ENCODE data around the gene SUGCT. TPM values are rescaled to one million over a fixed set of nuclear protein-coding genes. Genes with fewer than 3 reads are reported as not detected.

The SUGCT gene
- total RNA-seq, 3 donors from 2014 or later: 7.6 to 19.1 (median 10.1) TPM

DNA sequence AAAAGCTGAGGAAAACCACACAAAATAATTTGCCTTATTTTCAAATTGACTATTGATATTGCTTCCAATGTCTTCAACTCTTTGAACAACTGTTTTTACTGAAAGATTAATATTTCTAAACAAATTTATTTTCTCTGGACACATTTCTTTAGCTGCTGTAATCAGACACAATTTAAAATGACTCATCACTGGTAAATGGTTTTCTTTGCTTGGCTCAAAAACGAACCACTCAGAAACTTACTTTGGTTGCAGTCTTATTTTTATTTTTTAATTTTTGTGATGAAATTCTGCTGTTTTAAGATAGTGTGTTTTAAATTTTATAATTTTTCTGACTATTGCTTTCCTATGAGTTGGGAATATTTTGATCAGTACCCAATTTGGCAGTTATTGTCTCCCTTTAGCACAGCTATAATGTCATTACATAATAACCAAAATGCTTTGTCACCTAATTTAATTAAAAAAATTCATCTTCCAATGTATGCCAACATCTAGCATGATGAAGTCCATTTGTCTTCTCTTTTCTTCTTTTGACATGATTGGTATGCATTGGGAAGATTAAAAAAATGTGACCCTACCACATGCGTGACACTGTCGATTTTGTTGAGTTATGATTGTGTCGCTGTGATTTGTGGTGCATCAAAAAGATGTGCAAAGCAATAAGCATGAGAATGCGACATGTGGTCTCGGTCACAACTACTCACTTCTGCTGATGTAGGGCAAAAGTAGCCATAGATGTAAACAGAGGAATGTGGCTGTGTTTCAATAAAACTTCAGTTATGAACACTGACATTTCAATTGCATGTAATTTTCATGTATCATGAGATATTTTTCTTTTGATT, 222.3 kb downstream of the SUGCT start:
- Histone ChIP-seq H3K36me3 (ENCODE audit: low read depth) (no peaks in the 10 kb centered on the region), H3K9me3 (no peaks in the 10 kb centered on the region), H3K4me1 (ENCODE audit: low read depth) (no peaks in the 10 kb centered on the region), H3K4me3 (no peak overlapping the region)
- ATAC-seq (no peak), DNase-seq (no peak)
- intact Hi-C loops (cut with DNase I, micrococcal nuclease): no loop called here
- TF ChIP-seq, protein P1, sequence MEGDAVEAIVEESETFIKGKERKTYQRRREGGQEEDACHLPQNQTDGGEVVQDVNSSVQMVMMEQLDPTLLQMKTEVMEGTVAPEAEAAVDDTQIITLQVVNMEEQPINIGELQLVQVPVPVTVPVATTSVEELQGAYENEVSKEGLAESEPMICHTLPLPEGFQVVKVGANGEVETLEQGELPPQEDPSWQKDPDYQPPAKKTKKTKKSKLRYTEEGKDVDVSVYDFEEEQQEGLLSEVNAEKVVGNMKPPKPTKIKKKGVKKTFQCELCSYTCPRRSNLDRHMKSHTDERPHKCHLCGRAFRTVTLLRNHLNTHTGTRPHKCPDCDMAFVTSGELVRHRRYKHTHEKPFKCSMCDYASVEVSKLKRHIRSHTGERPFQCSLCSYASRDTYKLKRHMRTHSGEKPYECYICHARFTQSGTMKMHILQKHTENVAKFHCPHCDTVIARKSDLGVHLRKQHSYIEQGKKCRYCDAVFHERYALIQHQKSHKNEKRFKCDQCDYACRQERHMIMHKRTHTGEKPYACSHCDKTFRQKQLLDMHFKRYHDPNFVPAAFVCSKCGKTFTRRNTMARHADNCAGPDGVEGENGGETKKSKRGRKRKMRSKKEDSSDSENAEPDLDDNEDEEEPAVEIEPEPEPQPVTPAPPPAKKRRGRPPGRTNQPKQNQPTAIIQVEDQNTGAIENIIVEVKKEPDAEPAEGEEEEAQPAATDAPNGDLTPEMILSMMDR (IDR thresholded peaks at IDR 0.05): no peak

DNA sequence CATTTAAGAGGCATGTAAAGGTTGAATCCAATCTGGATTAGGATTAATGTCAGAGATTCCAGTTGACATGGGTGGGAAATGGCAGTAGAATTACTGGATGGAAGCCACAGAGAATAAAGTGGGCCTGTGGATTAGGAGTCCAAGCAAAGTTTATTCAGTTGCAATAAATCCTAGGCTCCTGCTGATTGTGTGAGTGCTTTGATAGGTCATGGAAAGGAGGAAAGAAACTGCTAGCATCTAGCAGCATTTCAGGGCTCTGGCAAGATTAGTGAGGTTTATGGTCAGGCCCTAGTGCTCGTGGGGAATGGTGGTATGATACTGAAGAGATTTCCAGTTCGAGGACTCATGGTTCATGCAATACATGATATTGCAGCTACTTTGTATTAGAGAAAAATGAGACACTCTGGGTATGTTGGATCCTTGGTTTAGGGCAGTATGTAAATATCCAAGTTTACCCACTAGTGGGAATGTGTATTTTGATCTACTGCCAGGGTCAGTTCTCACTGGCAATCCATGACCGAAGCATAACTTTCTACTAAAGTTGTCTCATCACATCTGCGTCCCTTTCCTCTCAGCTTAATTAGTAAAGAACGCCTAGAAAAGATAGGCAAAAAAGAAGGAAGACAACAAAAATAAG, 235.0 kb downstream of the SUGCT start:
- intact Hi-C loops (cut with DNase I, micrococcal nuclease): no loop called here
- Histone ChIP-seq H3K4me3 (no peak overlapping the region), H3K9me3 (no peaks in the 10 kb centered on the region), H3K36me3 (ENCODE audit: low read depth) (no peaks in the 10 kb centered on the region), H3K4me1 (ENCODE audit: low read depth) (no peaks in the 10 kb centered on the region)
- TF ChIP-seq, protein P1 (IDR thresholded peaks at IDR 0.05): no peak
- DNase-seq (no peak), ATAC-seq (no peak)

DNA sequence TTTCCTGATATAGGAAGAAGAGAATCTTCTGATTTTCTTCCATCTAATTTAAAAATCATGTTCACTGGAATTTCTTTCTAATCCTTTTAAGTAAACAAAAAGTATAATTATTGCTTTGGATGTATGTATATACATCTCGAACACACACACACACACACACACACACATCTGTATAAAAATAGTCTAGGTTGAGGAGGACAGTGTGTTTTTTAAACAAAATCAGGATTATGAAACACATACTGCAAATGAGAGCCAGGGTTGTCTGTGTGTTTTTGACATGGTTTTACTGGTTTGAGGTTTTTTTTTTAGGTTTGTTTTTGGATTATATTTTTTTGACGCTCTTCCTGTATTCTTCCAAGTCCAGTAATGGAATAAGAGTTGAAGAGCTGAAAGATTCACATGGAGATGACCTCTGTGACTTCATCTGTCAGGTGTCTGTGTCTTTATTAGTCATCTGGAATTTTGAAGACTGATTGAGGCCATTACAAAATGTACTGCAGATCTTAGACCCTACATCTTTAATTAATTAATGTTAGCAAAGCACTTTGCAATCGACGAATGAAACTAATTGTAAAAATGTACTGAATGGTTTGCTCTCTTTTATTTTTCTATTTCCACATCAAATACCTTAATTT, 237.1 kb downstream of the SUGCT start:
- no peaks in the 10 kb centered on the region for H3K4me1 ChIP-seq (ENCODE audit: low read depth)
- no peaks in the 10 kb centered on the region for H3K9me3 ChIP-seq
- intact Hi-C loops (cut with DNase I, micrococcal nuclease): no loop called here
- TF ChIP-seq, protein P1 (IDR thresholded peaks at IDR 0.05): no peak
- no peak for ATAC-seq
- H3K36me3 ChIP-seq (ENCODE audit: low read depth): no peaks in the 10 kb centered on the region
- no peak overlapping the region for H3K4me3 ChIP-seq
- no peak for DNase-seq

DNA sequence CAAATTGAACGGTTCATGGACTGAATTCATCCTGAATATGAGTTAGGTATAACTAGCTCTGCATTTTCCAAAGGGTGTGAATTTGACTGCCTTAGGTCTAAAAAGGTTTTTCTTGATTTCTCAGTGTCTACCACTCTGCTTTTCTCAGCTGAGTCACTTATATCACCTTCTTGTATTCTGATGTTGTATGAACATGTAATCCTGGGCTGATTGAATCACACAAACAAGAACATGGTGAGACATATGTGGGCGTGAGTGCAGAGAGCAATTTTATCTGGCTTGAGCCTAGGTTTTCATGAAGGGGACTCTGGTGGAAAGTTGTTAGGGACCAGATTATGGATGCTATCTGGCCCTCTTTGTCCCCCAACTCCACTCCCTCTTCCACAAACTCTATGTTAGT, 239.8 kb downstream of the SUGCT start:
- no peaks in the 10 kb centered on the region for H3K9me3 ChIP-seq
- ATAC-seq (no peak), DNase-seq (no peak)
- no peaks in the 10 kb centered on the region for H3K4me1 ChIP-seq (ENCODE audit: low read depth)
- no peaks in the 10 kb centered on the region for H3K36me3 ChIP-seq (ENCODE audit: low read depth)
- H3K4me3 ChIP-seq: no peak overlapping the region
- TF ChIP-seq, protein P1 (IDR thresholded peaks at IDR 0.05): no peak
- intact Hi-C loops (cut with DNase I, micrococcal nuclease): no loop called here

- intact Hi-C loops (cut with DNase I, micrococcal nuclease): no loop called here
- Histone ChIP-seq H3K4me1 (ENCODE audit: low read depth) (no peaks in the 10 kb centered on the region), H3K36me3 (ENCODE audit: low read depth) (no peaks in the 10 kb centered on the region)
Measured at GRCh38 chr7:40380111-40380510, 245.3 kb downstream of the SUGCT start.

More at GRCh38 chr7:40380111-40380510, 245.3 kb downstream of the SUGCT start:
- TF ChIP-seq, protein P1 (IDR thresholded peaks at IDR 0.05): no peak
- DNase-seq: no peak
- no peak for ATAC-seq
- Histone ChIP-seq H3K9me3 (no peaks in the 10 kb centered on the region), H3K4me3 (no peak overlapping the region)
